Neural cell (in vitro differentiated cells): ENCODE measurements around the gene FAM151B.

Experiments used
- EP300 ChIP-seq: fragments of 450-650 bp; conservative IDR thresholded peaks from 2 replicates; pipeline ENCODE4 v1.6.1; 2014; ENCODE audit warnings: antibody characterized with exemption, mild to moderate bottlenecking, moderate library complexity; ENCODE audit not compliant: poor library complexity, severe bottlenecking
- EZH2 ChIP-seq: fragments of 200-600, 300-800 bp; shearing (Covaris generic), sonication (generic); IDR thresholded peaks from 2 replicates; pipeline ENCODE4 v1.6.1; 2014; ENCODE audit warnings: antibody characterized with exemption, low read length, borderline replicate concordance, mild to moderate bottlenecking; ENCODE audit not compliant: insufficient read depth, poor library complexity, severe bottlenecking
- POLR2AphosphoS5 ChIP-seq: IDR thresholded peaks from 2 replicates; pipeline ENCODE4 v1.6.1; 2012
- TF ChIP-seq, protein P1 (sequence below): fragments of 450-650 bp; IDR thresholded peaks from 2 replicates; pipeline ENCODE4 v1.5.1; 2014; ENCODE audit warnings: antibody characterized with exemption, mild to moderate bottlenecking, moderate library complexity; ENCODE audit not compliant: poor library complexity, severe bottlenecking

DNA sequence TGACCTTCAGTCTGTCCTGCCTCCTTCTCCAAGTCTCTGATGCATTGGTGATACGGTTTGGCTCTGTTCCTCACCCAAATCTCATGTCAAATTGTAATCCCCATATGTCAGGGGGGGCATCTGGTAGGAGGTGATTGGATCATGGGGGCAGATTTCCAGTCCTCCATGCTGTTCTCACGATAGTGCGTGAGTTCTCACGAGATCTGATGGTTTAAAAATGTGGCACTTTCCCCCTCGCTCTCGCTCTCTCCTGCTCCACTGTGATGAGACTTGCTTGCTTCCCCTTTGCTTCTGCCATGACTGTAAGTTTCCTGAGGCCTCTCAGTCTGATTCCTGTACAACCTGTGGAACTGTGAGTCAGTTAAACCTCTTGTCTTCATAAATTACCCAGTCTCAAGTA is 96.9 kb downstream of the FAM151B start:
- TF ChIP-seq, protein P1, sequence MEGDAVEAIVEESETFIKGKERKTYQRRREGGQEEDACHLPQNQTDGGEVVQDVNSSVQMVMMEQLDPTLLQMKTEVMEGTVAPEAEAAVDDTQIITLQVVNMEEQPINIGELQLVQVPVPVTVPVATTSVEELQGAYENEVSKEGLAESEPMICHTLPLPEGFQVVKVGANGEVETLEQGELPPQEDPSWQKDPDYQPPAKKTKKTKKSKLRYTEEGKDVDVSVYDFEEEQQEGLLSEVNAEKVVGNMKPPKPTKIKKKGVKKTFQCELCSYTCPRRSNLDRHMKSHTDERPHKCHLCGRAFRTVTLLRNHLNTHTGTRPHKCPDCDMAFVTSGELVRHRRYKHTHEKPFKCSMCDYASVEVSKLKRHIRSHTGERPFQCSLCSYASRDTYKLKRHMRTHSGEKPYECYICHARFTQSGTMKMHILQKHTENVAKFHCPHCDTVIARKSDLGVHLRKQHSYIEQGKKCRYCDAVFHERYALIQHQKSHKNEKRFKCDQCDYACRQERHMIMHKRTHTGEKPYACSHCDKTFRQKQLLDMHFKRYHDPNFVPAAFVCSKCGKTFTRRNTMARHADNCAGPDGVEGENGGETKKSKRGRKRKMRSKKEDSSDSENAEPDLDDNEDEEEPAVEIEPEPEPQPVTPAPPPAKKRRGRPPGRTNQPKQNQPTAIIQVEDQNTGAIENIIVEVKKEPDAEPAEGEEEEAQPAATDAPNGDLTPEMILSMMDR: no peak
- TF ChIP-seq POLR2AphosphoS5 (no peak), EZH2 (no peak), EP300 (no peak)
